Cardiac muscle cell (in vitro differentiated cells and primary cell): ENCODE results near the gene MCM3. TPM values are rescaled to one million over a fixed set of nuclear protein-coding genes. Genes with fewer than 3 reads are reported as not detected.

ENCODE experiments used
- DNase-seq, 2 donors: peaks; one replicate each; pipeline versions ENCODE4 v3.0.0 to v3.0.0-alpha.2; 2010 to 2017; ENCODE audit warnings: low read depth in 1 of 2, low spot score in 1 of 2
- H3K27ac ChIP-seq: fragments of 200-600 bp; sonication (generic); 2 replicates; pipeline ENCODE4 v1.5.1; 2016
- H3K27me3 ChIP-seq: fragments of 200-600 bp; sonication (generic); 2 replicates; pipeline ENCODE4 v1.6.0; 2016; ENCODE audit warnings: control low read depth
- H3K36me3 ChIP-seq: fragments of 200-600 bp; sonication (generic); 2 replicates; pipeline ENCODE4 v1.5.1; 2016; ENCODE audit warnings: control low read depth
- H3K4me1 ChIP-seq: fragments of 200-600 bp; sonication (generic); 2 replicates; pipeline ENCODE4 v1.8.1; 2017; ENCODE audit warnings: low read depth, mild to moderate bottlenecking, mixed run types
- H3K4me3 ChIP-seq: fragments of 200-600 bp; sonication (generic); 2 replicates; pipeline ENCODE4 v1.5.1; 2016; ENCODE audit warnings: mild to moderate bottlenecking
- H3K9me3 ChIP-seq: fragments of 200-600 bp; sonication (generic); 2 replicates; pipeline ENCODE4 v1.5.1; 2017; ENCODE audit warnings: low read depth, mild to moderate bottlenecking, control low read depth
- CTCF ChIP-seq: IDR thresholded peaks from 2 replicates; pipeline ENCODE4 v1.5.1; 2012; ENCODE audit warnings: low read depth, mild to moderate bottlenecking, low read length
- polyA plus RNA-seq: library from polyadenylated mRNA; unstranded; fragments of >200 nt; fragmentation: Nextera tagmentation; extraction: Ambion mirVana; gene quantifications from 2 replicates; pipeline ENCODE4 v1.2.1, GENCODE V29; 2016
- total RNA-seq: library from RNA; depleted of rRNA; stranded (reverse); fragments of >200 nt; gene quantifications from 2 replicates; pipeline ENCODE4 v1.2.3, GENCODE V29; 2016

The MCM3 gene
- total and polyA plus RNA-seq, 2 experiments from 2014 or later = 134 to 149 TPM

- no peak for DNase-seq
- Histone ChIP-seq H3K4me1 (peaks cover 9% of the 10 kb centered on the region), H3K36me3 (no peaks in the 10 kb centered on the region), H3K27ac (no peak overlapping the region), H3K4me3 (no peak overlapping the region), H3K9me3 (no peaks in the 10 kb centered on the region), H3K27me3 (peaks cover 3% of the 10 kb centered on the region)
- TF ChIP-seq CTCF = no peak
Observed at GRCh38 chr6:52306972-52307870, 22.7 kb upstream of the MCM3 start.

GRCh38 chr6:52305948-52306767 is 21.6 kb upstream of the MCM3 start:
- TF ChIP-seq CTCF = no peak
- no peak overlapping the region for H3K27ac ChIP-seq
- no peaks in the 10 kb centered on the region for H3K36me3 ChIP-seq
- peaks cover 9% of the 10 kb centered on the region for H3K4me1 ChIP-seq
- H3K27me3 ChIP-seq = peaks cover 3% of the 10 kb centered on the region
- H3K9me3 ChIP-seq = no peaks in the 10 kb centered on the region
- no peak overlapping the region for H3K4me3 ChIP-seq
- DNase-seq = no peak

GRCh38 chr6:52305411-52305810 is 20.9 kb upstream of the MCM3 start:
- no peak for TF ChIP-seq CTCF
- DNase-seq = no peak
- no peak overlapping the region for H3K27ac ChIP-seq

GRCh38 chr6:52304983-52305390 is 20.4 kb upstream of the MCM3 start:
- no peaks in the 10 kb centered on the region for H3K9me3 ChIP-seq
- peak; percentile 44 to 56 for DNase-seq
- no peaks in the 10 kb centered on the region for H3K36me3 ChIP-seq
- no peak overlapping the region for H3K27ac ChIP-seq
- peaks cover 9% of the 10 kb centered on the region for H3K4me1 ChIP-seq
- no peak overlapping the region for H3K4me3 ChIP-seq
- no peak for TF ChIP-seq CTCF
- H3K27me3 ChIP-seq = peaks cover 3% of the 10 kb centered on the region

More at GRCh38 chr6:52305411-52305810, 20.9 kb upstream of the MCM3 start:
- no peaks in the 10 kb centered on the region for H3K36me3 ChIP-seq
- H3K4me1 ChIP-seq = peaks cover 9% of the 10 kb centered on the region
- peaks cover 3% of the 10 kb centered on the region for H3K27me3 ChIP-seq
- H3K4me3 ChIP-seq = no peak overlapping the region
- no peaks in the 10 kb centered on the region for H3K9me3 ChIP-seq

GRCh38 chr6:52303178-52303577 is 18.6 kb upstream of the MCM3 start:
- no peaks in the 10 kb centered on the region for H3K36me3 ChIP-seq
- peaks cover 9% of the 10 kb centered on the region for H3K4me1 ChIP-seq
- TF ChIP-seq CTCF = no peak
- H3K4me3 ChIP-seq = no peak overlapping the region
- no peak for DNase-seq
- no peak overlapping the region for H3K27ac ChIP-seq
- H3K27me3 ChIP-seq = peaks cover 3% of the 10 kb centered on the region
- H3K9me3 ChIP-seq = no peaks in the 10 kb centered on the region
